Measurements from ENCODE around the gene TMEM45A.
"Not testable (repeated sequence)": the region's sequence is repeated elsewhere in the genome, so short reads cannot be mapped to it uniquely, and the experiment has no call there.

The TMEM45A gene

DNA sequence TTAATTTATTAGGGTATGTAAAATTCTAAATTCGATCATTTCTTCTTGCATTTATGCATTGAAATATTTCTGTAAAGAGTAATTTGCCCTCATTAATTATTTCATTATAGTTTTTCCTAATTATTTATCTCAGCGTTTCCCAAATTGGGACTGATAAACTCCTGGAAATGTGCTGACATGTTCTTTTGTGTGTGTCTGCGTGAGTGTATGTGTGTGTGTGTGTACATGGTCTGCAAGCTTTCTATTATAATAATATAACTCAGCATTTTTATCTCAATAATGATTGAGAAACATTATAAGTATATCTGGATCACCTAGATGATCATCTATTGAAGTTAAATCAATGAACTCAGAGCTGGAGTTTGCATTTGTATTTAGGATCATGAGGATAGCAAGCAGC, 38.7 kb downstream of the TMEM45A start:
- DNase-seq (ENCODE audit: extremely low read depth in 1 of 2, low read depth in 1 of 2): no peak

DNA sequence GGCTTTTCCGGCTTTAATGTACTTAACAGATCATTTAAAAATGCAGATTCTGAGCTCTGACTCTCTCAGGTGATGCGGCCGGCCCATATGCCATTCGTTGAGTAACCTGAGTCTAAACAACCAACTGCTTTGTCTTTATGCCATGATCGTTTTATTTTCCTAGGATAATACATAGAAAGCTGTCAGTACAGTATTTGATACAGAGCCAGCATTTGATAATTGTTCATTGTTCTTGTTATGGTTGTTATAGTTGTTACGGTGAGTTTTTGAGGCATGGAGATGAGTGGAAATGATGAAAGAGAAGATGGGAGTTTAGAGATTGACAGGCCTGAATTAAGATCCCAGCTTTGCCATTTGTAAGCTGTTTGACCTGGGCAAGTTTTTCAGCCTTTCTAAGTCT, 40.0 kb downstream of the TMEM45A start:
- no peak for DNase-seq (ENCODE audit: extremely low read depth in 1 of 2, low read depth in 1 of 2)

GRCh38 chr3:100533176-100533575, 40.8 kb downstream of the TMEM45A start:
- no peak for DNase-seq (ENCODE audit: extremely low read depth in 1 of 2, low read depth in 1 of 2)

GRCh38 chr3:100535610-100535943, 43.2 kb downstream of the TMEM45A start:
- DNase-seq (ENCODE audit: extremely low read depth in 1 of 2, low read depth in 1 of 2): no peak

DNA sequence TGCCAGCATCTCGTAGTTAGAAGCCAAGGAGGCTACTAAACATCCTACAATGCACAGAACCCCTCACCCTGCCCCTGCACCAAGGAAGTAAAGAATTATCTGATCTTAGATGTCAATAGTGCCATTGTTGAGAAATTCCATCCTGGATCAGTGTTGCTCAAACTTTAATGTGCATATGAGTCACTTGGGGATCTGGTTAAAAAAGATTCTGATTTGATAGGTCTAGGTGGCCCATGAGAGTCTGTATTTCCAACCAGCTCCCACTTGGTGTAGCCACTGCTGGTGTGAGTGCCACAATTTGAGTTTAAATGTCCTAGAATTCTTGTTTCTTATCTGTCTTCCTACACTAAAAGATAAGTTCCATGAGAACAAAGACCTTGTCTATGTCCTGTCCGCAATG, 43.7 kb downstream of the TMEM45A start:
- DNase-seq (ENCODE audit: extremely low read depth in 1 of 2, low read depth in 1 of 2): no peak

- no peak for DNase-seq (ENCODE audit: extremely low read depth in 1 of 2, low read depth in 1 of 2)
Measured at GRCh38 chr3:100537646-100538338, 45.4 kb downstream of the TMEM45A start.

DNA sequence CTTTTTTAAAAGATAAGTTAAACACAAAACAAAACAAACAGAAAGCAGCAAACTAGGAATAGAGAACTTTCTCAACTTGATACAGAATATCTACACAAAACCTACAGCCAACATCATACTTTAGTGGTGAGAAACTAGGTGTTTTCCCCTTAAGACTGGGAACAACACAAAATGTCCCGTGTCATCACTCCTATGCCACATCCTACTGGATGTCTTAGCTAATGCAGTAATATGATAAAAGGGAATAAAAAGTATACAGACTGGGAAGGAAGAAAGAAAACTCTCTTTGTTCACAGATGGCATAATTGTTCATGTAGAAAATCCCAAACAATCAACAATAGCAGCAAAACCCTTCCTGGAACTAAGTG, 45.9 kb downstream of the TMEM45A start:
- DNase-seq (ENCODE audit: extremely low read depth in 1 of 2, low read depth in 1 of 2): no peak

GRCh38 chr3:100540791-100541334, 48.4 kb downstream of the TMEM45A start:
- DNase-seq (ENCODE audit: extremely low read depth in 1 of 2, low read depth in 1 of 2): no peak

DNA sequence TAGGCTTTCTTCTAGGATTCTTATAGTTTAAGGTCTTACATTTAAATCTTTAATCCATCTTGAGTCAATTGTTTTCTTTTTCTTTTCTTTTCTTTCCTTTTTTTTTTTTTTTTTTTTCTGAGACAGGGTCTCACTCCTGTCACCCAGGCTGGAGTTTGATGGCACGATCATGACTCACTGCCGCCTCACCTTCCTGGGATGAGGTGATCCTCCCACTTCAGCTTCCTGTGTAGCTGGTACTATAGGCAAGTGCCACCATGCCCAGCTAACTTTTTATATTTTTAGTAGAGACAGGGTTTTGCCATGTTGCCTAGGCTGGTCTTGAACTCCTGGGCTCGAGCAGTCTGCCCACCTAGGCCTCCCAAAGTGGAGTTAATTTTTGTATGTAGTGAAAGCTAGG, 49.0 kb downstream of the TMEM45A start:
- DNase-seq (ENCODE audit: extremely low read depth in 1 of 2, low read depth in 1 of 2): not testable (repeated sequence)

- no peak for DNase-seq (ENCODE audit: extremely low read depth in 1 of 2, low read depth in 1 of 2)
Measured at GRCh38 chr3:100545371-100545770, 53.0 kb downstream of the TMEM45A start.

- no peak for DNase-seq (ENCODE audit: extremely low read depth in 1 of 2, low read depth in 1 of 2)
Measured at GRCh38 chr3:100546020-100546744, 53.8 kb downstream of the TMEM45A start.

- no peak for DNase-seq (ENCODE audit: extremely low read depth in 1 of 2, low read depth in 1 of 2)
Measured at GRCh38 chr3:100548053-100548452, 55.6 kb downstream of the TMEM45A start.

DNA sequence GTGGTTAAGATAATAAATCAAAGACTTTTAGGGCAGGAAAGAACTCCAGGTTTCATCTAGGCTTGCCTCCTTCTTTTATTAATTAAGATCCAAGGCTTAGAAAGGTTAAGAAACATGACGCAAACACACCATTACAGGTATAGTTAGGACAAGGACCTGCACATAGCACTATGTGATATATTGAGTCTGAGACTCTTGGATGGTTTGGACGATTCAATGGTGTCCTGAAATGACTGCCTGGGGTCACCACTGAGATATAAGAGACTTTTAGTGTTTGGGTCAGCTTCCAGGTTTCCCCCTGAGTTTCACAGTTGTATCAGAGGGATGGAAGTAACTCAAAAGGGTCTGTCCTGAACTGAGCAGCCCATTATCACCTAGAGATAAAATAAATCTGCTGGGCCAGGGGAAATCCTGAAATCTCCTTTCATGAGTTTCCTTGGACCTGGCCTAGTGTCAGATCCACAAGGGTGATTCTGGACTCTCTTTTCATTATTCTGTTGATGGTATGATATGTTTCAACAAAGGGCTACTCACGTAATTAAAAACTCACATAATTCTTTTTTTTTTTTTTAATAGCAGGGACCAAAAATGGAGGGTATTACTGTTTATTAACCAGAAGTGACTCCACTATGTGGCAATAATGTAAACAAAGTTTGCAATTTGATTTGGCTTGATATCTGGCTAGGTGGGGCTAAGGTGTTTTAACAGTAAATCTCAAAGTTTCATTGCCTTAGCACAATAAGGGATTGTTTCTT, 61.4 kb downstream of the TMEM45A start:
- no peak for DNase-seq (ENCODE audit: extremely low read depth in 1 of 2, low read depth in 1 of 2)

GRCh38 chr3:100554373-100554676, 61.9 kb downstream of the TMEM45A start:
- DNase-seq (ENCODE audit: extremely low read depth in 1 of 2, low read depth in 1 of 2): no peak

- no peak for DNase-seq (ENCODE audit: extremely low read depth in 1 of 2, low read depth in 1 of 2)
Measured at GRCh38 chr3:100556673-100557310, 64.4 kb downstream of the TMEM45A start.

GRCh38 chr3:100558233-100558632, 65.8 kb downstream of the TMEM45A start:
- DNase-seq (ENCODE audit: extremely low read depth in 1 of 2, low read depth in 1 of 2): no peak

DNA sequence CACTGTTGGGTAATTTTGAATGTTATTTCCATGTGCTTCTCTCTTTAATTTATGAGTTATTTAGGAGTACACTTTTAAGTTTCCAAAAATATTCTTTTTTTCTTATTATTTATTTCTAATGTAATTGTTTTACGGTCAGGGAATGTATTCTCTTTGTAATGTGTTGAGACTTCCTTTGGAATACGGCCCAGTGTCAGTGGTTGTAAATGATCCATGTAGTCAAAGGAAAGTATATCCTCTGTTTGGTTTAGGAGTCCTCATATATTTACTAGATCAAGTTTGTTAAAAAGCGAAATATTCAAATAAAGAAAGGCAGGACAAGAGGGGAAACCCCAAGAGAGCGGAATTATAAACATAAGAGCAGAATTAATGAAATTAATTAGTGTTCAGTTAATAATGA, 68.0 kb downstream of the TMEM45A start:
- no peak for DNase-seq (ENCODE audit: extremely low read depth in 1 of 2, low read depth in 1 of 2)

GRCh38 chr3:100561459-100562158, 69.2 kb downstream of the TMEM45A start:
- no peak for DNase-seq (ENCODE audit: extremely low read depth in 1 of 2, low read depth in 1 of 2)

GRCh38 chr3:100562224-100562857, 69.9 kb downstream of the TMEM45A start:
- DNase-seq (ENCODE audit: extremely low read depth in 1 of 2, low read depth in 1 of 2): no peak

- DNase-seq (ENCODE audit: extremely low read depth in 1 of 2, low read depth in 1 of 2): no peak
Measured at GRCh38 chr3:100563228-100563627, 70.8 kb downstream of the TMEM45A start.
